ENCODE measurements around the gene CD6. TPM values are rescaled to one million over a fixed set of nuclear protein-coding genes. Genes with fewer than 3 reads are reported as not detected.

Gene CD6
- total and polyA plus RNA-seq, 10 of the 15 experiments (the other 5 are each of a cell fraction or from before 2014, with no cell fraction given) = 0.37 to 17.6 (median 6.2) TPM

DNA sequence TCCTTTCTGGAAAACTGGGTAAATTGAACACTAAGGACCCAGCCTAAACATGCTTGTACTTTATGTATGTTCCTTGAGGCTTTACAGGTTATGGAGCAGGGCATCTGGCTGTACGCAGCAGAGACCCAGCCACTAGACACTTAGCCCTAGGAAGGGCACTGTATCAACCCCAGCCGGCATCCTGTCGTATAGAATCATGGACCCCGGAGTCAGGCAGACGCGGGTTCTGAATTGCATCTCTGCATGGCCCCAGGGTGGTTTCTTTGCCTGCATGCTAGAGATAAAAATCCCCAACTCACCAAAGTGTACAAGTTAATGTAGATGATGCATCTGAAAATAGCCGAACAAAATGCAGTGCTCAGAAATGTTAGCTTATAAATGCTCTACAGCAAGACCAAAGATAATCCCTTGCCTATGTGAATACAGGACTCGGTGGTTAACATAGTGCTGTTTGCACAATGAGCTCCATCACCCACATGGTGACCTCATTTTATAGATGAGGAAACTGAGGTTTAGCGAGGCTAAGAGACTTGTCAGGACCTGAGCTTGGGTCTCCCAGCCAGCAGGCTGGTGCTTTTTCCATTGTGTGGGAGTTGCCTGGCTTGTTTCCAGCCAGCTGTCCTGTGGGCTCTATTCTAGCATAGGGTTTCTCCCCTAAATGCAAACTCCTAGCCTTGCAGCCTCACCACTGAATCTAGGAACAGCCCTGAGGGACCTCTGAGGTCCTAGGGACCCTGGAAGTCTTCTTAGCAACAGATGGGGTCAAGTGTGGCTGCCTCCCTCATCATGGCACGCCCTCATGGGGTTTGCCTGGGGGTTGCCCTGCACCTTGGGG is 7.3 kb downstream of the CD6 start (continued):
- no peak for TF ChIP-seq KDM1A (IDR thresholded peaks at IDR 0.05; ENCODE audit: borderline replicate concordance)

DNA sequence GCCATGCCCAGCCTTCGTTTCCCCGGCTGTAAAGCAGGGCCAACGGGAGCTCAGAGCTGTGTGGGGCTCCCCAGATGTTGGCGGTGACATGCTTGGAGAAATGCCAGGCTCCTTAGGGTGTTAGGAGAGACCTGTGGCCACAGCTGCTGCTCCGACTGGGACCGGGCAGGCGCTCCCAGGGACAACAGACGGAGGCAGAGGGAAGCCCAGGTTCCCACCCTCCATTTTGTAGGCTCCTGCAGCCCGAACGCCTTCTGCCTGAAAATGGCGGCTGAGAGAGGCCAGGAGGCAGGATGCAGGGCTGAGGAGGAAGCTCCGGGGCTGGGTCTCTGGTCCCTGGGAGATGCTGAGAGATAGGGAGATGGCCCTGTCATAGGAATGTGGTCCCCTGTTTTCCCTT is 10.0 kb downstream of the CD6 start:
- H3K79me2 ChIP-seq (ENCODE audit: control insufficient read depth, insufficient read depth, low read length) = no peaks in the 10 kb centered on the region
- SMC1A ChIA-PET (ENCODE audit: uncharacterized antibody, unreplicated experiment) = no interaction called here
- no peak overlapping the region for H3K4me2 ChIP-seq (ENCODE audit: control insufficient read depth, insufficient read depth)
- no TSS peak for BruUV-seq (replicated peaks)
- no peak overlapping the region for H2AFZ ChIP-seq (ENCODE audit: control insufficient read depth, low read depth, low read length)
- H3K27me3 ChIP-seq (replicated peaks in 1 of 2; ENCODE audit: control insufficient read depth in 2 of 2, insufficient read depth in 2 of 2, low read length in 1 of 2) = no peaks in the 10 kb centered on the region
- H4K20me1 ChIP-seq (ENCODE audit: control insufficient read depth, insufficient read depth) = no peaks in the 10 kb centered on the region
- no peaks in the 10 kb centered on the region for H3K4me1 ChIP-seq (ENCODE audit: control insufficient read depth, insufficient read depth, low read length)
- H3K27ac ChIP-seq (ENCODE audit: control insufficient read depth, insufficient read depth) = no peak overlapping the region
- CTCF ChIA-PET = interaction anchor here (4.7 kb wide), 1 partner anchor 11 kb away, joined by 21 read pairs; the partner anchor contains the start of gene CD6
- POLR2A ChIA-PET = no interaction called here
- no peak for DNase-seq (ENCODE audit: low read depth, low spot score)
- intact Hi-C loops (cut with micrococcal nuclease; ENCODE audit: unreplicated experiment) = no loop called here
- WGBS (ENCODE audit: insufficient coverage, insufficient replicate concordance, low lambda C conversion rate, missing lambda C conversion rate) = 61% methylated on average over 12 of the region's 12 CpGs
- TF ChIP-seq TAF1 (IDR thresholded peaks at IDR 0.05; ENCODE audit: borderline replicate concordance, low read depth, low read length) = no peak
- TF ChIP-seq YY1 (IDR thresholded peaks at IDR 0.05; ENCODE audit: low read depth, low read length) = peak; percentile 56; the same call in 1 of the 2 replicates
- in situ Hi-C loops (cut with MboI) = no loop called here
- H3K36me3 ChIP-seq (ENCODE audit: control insufficient read depth in 2 of 2, insufficient read depth in 2 of 2, low read length in 1 of 2) = no peaks in the 10 kb centered on the region
- H3K9ac ChIP-seq (ENCODE audit: control insufficient read depth, insufficient read depth, low read length) = no peak overlapping the region
- FAIRE-seq = no peak
- H3K4me3 ChIP-seq = no peak overlapping the region
- H3K9me3 ChIP-seq (replicated peaks; ENCODE audit: control insufficient read depth, insufficient read depth, low read length) = no peaks in the 10 kb centered on the region
- ATAC-seq = no peak
- RAD21 ChIA-PET (ENCODE audit: unreplicated experiment) = no interaction called here

DNA sequence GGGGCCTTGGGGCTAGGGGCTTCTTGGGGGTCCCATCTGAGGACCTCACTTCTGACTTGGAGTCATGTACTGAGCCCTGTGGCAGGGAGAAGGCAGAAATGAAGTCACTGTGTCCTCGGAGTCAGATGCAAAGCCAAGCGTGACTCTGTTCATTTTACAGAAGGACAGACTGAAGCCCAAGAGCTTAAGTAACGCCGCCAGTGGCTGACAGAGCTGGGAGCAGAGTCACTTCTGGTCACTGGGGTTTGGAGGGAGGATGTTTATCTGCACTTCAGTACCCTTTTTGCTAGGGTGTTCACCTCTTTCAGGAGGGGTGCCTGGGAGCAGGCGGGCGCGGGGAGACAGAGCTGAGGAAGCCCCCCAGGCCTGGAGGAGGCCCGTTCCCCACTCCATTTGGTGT is 10.7 kb downstream of the CD6 start:
- no peak overlapping the region for H3K9ac ChIP-seq (ENCODE audit: control insufficient read depth, insufficient read depth, low read length)
- no peaks in the 10 kb centered on the region for H3K9me3 ChIP-seq (replicated peaks; ENCODE audit: control insufficient read depth, insufficient read depth, low read length)
- H3K79me2 ChIP-seq (ENCODE audit: control insufficient read depth, insufficient read depth, low read length) = no peaks in the 10 kb centered on the region
- no peaks in the 10 kb centered on the region for H3K27me3 ChIP-seq (replicated peaks in 1 of 2; ENCODE audit: control insufficient read depth in 2 of 2, insufficient read depth in 2 of 2, low read length in 1 of 2)
- no peak overlapping the region for H2AFZ ChIP-seq (ENCODE audit: control insufficient read depth, low read depth, low read length)
- ChIA-PET SMC1A (ENCODE audit: uncharacterized antibody, unreplicated experiment) (no interaction called here), CTCF (interaction anchor here (4.7 kb wide), 1 partner anchor 12 kb away, joined by 21 read pairs; the partner anchor contains the start of gene CD6), POLR2A (no interaction called here), RAD21 (ENCODE audit: unreplicated experiment) (interaction anchor here (1.0 kb wide), 1 partner anchor 79 kb away, joined by 3 read pairs; no protein-coding TSS in a partner anchor)
- H3K4me2 ChIP-seq (ENCODE audit: control insufficient read depth, insufficient read depth) = no peak overlapping the region
- DNase-seq (ENCODE audit: low read depth, low spot score) = no peak
- H3K4me3 ChIP-seq = no peak overlapping the region
- no peak for ATAC-seq
- no peaks in the 10 kb centered on the region for H3K4me1 ChIP-seq (ENCODE audit: control insufficient read depth, insufficient read depth, low read length)
- in situ Hi-C loops (cut with MboI) (no loop called here), intact Hi-C loops (cut with micrococcal nuclease; ENCODE audit: unreplicated experiment) (no loop called here)
- no peak for FAIRE-seq
- WGBS (ENCODE audit: insufficient coverage, insufficient replicate concordance, low lambda C conversion rate, missing lambda C conversion rate) = 55% methylated on average over 8 of the region's 8 CpGs
- BruUV-seq (replicated peaks) = no TSS peak
- no peaks in the 10 kb centered on the region for H3K36me3 ChIP-seq (ENCODE audit: control insufficient read depth in 2 of 2, insufficient read depth in 2 of 2, low read length in 1 of 2)
- no peak overlapping the region for H3K27ac ChIP-seq (ENCODE audit: control insufficient read depth, insufficient read depth)
- H4K20me1 ChIP-seq (ENCODE audit: control insufficient read depth, insufficient read depth) = no peaks in the 10 kb centered on the region
- no peak for TF ChIP-seq RAD21 (IDR thresholded peaks at IDR 0.05; ENCODE audit: insufficient read depth, low read depth, low read length)
- no peak for TF ChIP-seq HDAC6 (IDR thresholded peaks at IDR 0.05; ENCODE audit: unreplicated experiment)
- TF ChIP-seq BRCA1 (IDR thresholded peaks at IDR 0.05; ENCODE audit: low read depth, low read length) = no peak
- TF ChIP-seq FOXK2 (IDR thresholded peaks at IDR 0.05) = no peak
- TF ChIP-seq BACH1 (IDR thresholded peaks at IDR 0.05; ENCODE audit: borderline replicate concordance) = no peak
- TF ChIP-seq, protein P1, sequence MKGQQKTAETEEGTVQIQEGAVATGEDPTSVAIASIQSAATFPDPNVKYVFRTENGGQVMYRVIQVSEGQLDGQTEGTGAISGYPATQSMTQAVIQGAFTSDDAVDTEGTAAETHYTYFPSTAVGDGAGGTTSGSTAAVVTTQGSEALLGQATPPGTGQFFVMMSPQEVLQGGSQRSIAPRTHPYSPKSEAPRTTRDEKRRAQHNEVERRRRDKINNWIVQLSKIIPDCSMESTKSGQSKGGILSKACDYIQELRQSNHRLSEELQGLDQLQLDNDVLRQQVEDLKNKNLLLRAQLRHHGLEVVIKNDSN (IDR thresholded peaks at IDR 0.05; ENCODE audit: borderline replicate concordance, extremely low read length, insufficient read depth, low read depth, low read length) = no peak
- TF ChIP-seq SIN3A (IDR thresholded peaks at IDR 0.05; ENCODE audit: low read depth, low read length) = no peak
- TF ChIP-seq SIX5 (IDR thresholded peaks at IDR 0.05; ENCODE audit: low read depth, low read length, severe bottlenecking) = no peak
- TF ChIP-seq GABPA (IDR thresholded peaks at IDR 0.05; ENCODE audit: low read depth) = no peak
- TF ChIP-seq HDAC2 (IDR thresholded peaks at IDR 0.05) = no peak
- TF ChIP-seq JUNB (IDR thresholded peaks at IDR 0.05) = no peak
